Measurements from ENCODE around the gene PCDHGB5. TPM values are rescaled to one million over a fixed set of nuclear protein-coding genes. Genes with fewer than 3 reads are reported as not detected.

PCDHGB5 gene
- total RNA-seq, 1 donor from 2014 or later: 2.7 TPM

DNA sequence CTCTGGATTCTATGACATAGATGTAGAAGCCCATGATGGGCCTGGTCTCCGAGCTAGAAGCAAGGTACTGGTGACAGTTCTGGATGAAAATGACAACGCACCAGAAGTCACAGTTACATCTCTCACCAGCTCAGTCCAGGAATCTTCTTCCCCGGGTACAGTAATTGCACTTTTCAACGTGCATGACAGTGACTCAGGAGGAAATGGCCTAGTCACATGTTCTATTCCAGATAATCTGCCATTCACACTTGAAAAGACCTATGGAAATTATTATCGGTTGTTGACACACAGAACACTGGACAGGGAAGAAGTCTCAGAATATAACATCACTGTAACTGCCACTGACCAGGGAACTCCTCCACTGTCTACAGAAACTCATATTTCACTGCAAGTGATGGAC lies 41.6 kb upstream of the PCDHGB5 start:
- Mint-ChIP-seq H3K27ac (no peak overlapping the region), H3K4me3 (no peak overlapping the region), H3K4me1 (no peaks in the 10 kb centered on the region), H3K27me3 (peaks cover 60% of the 10 kb centered on the region), H3K9me3 (peaks cover 22% of the 10 kb centered on the region), H3K36me3 (ENCODE audit: low read depth) (peaks cover 4% of the 10 kb centered on the region)
- intact Hi-C loops (cut with micrococcal nuclease): no loop called here
- ATAC-seq (ENCODE audit: low read depth): no peak
- TF ChIP-seq, protein P1, sequence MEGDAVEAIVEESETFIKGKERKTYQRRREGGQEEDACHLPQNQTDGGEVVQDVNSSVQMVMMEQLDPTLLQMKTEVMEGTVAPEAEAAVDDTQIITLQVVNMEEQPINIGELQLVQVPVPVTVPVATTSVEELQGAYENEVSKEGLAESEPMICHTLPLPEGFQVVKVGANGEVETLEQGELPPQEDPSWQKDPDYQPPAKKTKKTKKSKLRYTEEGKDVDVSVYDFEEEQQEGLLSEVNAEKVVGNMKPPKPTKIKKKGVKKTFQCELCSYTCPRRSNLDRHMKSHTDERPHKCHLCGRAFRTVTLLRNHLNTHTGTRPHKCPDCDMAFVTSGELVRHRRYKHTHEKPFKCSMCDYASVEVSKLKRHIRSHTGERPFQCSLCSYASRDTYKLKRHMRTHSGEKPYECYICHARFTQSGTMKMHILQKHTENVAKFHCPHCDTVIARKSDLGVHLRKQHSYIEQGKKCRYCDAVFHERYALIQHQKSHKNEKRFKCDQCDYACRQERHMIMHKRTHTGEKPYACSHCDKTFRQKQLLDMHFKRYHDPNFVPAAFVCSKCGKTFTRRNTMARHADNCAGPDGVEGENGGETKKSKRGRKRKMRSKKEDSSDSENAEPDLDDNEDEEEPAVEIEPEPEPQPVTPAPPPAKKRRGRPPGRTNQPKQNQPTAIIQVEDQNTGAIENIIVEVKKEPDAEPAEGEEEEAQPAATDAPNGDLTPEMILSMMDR (IDR thresholded peaks at IDR 0.05): no peak
- POLR2A ChIA-PET: no interaction called here
- CTCF ChIA-PET: interaction anchor here (1.3 kb wide), 1 partner anchor 208 kb away, joined by 5 read pairs; no protein-coding TSS in a partner anchor
- no peak for DNase-seq

DNA sequence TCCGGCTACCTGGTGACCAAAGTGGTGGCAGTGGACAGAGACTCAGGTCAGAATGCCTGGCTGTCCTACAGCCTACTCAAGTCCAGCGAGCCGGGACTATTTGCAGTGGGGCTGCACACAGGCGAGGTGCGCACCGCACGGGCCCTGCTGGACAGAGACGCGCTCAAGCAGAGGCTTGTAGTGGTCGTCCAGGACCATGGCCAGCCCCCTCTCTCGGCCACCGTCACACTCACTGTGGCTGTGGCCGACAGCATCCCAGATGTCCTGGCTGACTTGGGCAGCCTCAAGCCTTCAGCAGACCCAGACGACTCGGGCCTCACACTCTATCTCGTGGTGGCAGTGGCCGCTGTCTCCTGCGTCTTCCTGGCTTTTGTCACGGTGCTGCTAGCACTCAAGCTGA lies 40.8 kb upstream of the PCDHGB5 start:
- H3K9me3 Mint-ChIP-seq: peaks cover 25% of the 10 kb centered on the region
- no peak for DNase-seq
- POLR2A ChIA-PET: no interaction called here
- CTCF ChIA-PET: no interaction called here
- H3K4me3 Mint-ChIP-seq: no peak overlapping the region
- intact Hi-C loops (cut with micrococcal nuclease): no loop called here
- H3K4me1 Mint-ChIP-seq: no peaks in the 10 kb centered on the region
- no peak for ATAC-seq (ENCODE audit: low read depth)
- TF ChIP-seq, protein P1 (IDR thresholded peaks at IDR 0.05): no peak
- peaks cover 7% of the 10 kb centered on the region for H3K36me3 Mint-ChIP-seq (ENCODE audit: low read depth)
- H3K27me3 Mint-ChIP-seq: peaks cover 60% of the 10 kb centered on the region
- H3K27ac Mint-ChIP-seq: no peak overlapping the region

DNA sequence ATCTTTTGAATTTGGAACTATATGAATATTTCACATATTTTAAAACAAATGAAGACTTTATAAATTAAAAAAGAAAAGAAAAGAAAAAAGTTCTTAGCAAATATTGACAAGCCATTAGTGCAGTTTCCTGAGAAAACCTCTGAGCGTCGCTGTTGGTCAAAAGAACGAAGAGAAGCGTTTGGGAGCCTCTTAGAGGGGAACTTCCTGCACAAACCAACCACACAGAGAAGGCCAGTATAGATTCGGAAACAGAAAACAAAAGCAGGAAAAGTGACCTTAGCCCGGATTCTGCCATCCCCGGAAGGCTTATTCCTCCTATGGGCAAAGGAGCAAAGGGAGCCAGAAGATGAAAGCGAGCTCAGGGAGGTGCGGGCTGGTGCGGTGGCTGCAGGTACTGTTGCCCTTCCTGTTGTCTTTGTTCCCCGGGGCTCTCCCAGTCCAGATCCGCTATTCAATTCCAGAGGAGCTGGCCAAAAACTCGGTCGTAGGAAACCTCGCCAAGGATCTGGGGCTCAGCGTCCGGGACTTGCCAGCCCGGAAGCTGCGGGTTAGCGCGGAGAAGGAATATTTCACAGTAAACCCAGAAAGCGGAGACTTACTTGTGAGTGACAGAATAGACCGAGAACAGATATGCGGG lies 37.8 kb upstream of the PCDHGB5 start, which contains the start of gene PCDHGB2:
Gene PCDHGB2, plus strand, starts transcription at position 205 of the 637 bp plus-strand sequence. Its CDS starts 142 bp downstream, at position 347.
- Mint-ChIP-seq H3K9me3 (peaks cover 39% of the 10 kb centered on the region), H3K4me3 (peak within 1 kb of the TSS; percentile 79), H3K36me3 (ENCODE audit: low read depth) (peaks cover 12% of the 10 kb centered on the region), H3K27ac (peak within 1 kb of the TSS; percentile 60), H3K4me1 (peaks cover 8% of the 10 kb centered on the region), H3K27me3 (peaks cover 59% of the 10 kb centered on the region)
- TF ChIP-seq, protein P1 (IDR thresholded peaks at IDR 0.05): no peak
- ATAC-seq (ENCODE audit: low read depth): no peak
- intact Hi-C loops (cut with micrococcal nuclease): loop anchor here (1.0 to 5.0 kb wide), 2 partner anchors 33 to 204 kb away; no protein-coding TSS in a partner anchor
- no peak for DNase-seq
- ChIA-PET CTCF (interaction anchor here (0.6 to 1.1 kb wide), 2 partner anchors 164 to 204 kb away, joined by 3 read pairs; no protein-coding TSS in a partner anchor), POLR2A (no interaction called here)

DNA sequence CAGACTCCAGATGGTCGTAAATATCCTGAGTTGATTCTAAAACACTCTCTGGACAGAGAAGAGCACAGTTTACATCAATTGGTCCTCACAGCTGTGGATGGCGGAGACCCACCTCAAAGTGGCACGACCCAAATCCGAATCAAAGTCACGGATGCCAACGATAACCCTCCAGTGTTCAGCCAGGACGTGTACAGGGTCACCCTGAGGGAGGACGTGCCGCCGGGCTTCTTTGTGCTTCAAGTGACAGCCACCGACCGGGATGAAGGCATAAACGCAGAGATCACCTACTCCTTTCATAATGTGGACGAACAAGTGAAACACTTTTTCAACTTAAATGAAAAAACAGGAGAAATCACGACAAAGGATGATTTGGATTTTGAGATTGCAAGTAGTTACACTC lies 37.1 kb upstream of the PCDHGB5 start:
- TF ChIP-seq, protein P1 (IDR thresholded peaks at IDR 0.05): no peak
- no peak for DNase-seq
- no peak for ATAC-seq (ENCODE audit: low read depth)
- intact Hi-C loops (cut with micrococcal nuclease): loop anchor here (1.0 to 5.0 kb wide), 2 partner anchors 33 to 204 kb away; no protein-coding TSS in a partner anchor
- Mint-ChIP-seq H3K36me3 (ENCODE audit: low read depth) (peaks cover 17% of the 10 kb centered on the region), H3K27me3 (peaks cover 58% of the 10 kb centered on the region), H3K4me3 (no peak overlapping the region), H3K27ac (no peak overlapping the region), H3K4me1 (peaks cover 8% of the 10 kb centered on the region), H3K9me3 (peaks cover 42% of the 10 kb centered on the region)
- ChIA-PET CTCF (interaction anchor here (0.6 to 1.1 kb wide), 2 partner anchors 164 to 203 kb away, joined by 3 read pairs; no protein-coding TSS in a partner anchor), POLR2A (no interaction called here)

- H3K27me3 Mint-ChIP-seq: peaks cover 54% of the 10 kb centered on the region
- TF ChIP-seq, protein P1 (IDR thresholded peaks at IDR 0.05): no peak
- peaks cover 17% of the 10 kb centered on the region for H3K36me3 Mint-ChIP-seq (ENCODE audit: low read depth)
- ChIA-PET CTCF (interaction anchor here (1.3 kb wide), 1 partner anchor 58 kb away, joined by 3 read pairs; the partner anchor contains the start of gene PCDHGA11), POLR2A (no interaction called here)
- intact Hi-C loops (cut with micrococcal nuclease): loop anchor here (5.0 kb wide), 1 partner anchor 35 kb away; no protein-coding TSS in a partner anchor
- peaks cover 41% of the 10 kb centered on the region for H3K9me3 Mint-ChIP-seq
- H3K4me1 Mint-ChIP-seq: peaks cover 8% of the 10 kb centered on the region
- H3K27ac Mint-ChIP-seq: no peak overlapping the region
- DNase-seq: no peak
- no peak for ATAC-seq (ENCODE audit: low read depth)
- H3K4me3 Mint-ChIP-seq: peak overlapping the region; percentile 9
Observed at GRCh38 chr5:141362719-141363118, 35.0 kb upstream of the PCDHGB5 start.

Measured in activated B cell treated with CpG ODN at 0.5 μM for 24 hours (primary cell).